Endometrium (tissue), 2 donors: ENCODE measurements around the gene CEP192.
"Not testable (repeated sequence)": the region's sequence is repeated elsewhere in the genome, so short reads cannot be mapped to it uniquely, and the experiment has no call there.

Source experiments
- FAIRE-seq: peaks from 2 replicates; lab custom pipeline; 2012; peaks lifted over from hg19 to GRCh38; lab: Jason Lieb, UNC
- donor health status: control.
- donor health status: control.

The CEP192 gene

GRCh38 chr18:12990641-12990966 lies 558 bp upstream of the CEP192 start:
- no peak for FAIRE-seq

DNA sequence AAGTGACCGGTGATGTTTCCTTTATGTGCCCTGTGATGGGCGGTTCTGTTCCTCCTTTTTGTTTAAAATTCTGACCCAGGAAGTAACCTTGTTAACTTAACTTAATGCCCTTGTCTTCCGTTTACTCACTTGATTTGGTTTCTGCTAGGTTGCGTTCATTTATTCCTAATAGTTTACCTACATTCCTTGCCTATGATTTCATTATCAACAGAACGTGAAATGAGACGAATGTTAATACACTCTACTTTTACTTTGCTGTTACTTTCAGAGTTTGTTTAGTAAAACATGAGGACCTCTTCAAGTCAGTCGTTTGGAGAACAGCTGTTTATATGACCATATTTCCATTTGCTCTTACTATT lies 638 bp downstream of the CEP192 start:
- no peak for FAIRE-seq

GRCh38 chr18:12993439-12993838 lies 2.3 kb downstream of the CEP192 start:
- no peak for FAIRE-seq

GRCh38 chr18:12995424-12995823 lies 4.3 kb downstream of the CEP192 start:
- FAIRE-seq = no peak

DNA sequence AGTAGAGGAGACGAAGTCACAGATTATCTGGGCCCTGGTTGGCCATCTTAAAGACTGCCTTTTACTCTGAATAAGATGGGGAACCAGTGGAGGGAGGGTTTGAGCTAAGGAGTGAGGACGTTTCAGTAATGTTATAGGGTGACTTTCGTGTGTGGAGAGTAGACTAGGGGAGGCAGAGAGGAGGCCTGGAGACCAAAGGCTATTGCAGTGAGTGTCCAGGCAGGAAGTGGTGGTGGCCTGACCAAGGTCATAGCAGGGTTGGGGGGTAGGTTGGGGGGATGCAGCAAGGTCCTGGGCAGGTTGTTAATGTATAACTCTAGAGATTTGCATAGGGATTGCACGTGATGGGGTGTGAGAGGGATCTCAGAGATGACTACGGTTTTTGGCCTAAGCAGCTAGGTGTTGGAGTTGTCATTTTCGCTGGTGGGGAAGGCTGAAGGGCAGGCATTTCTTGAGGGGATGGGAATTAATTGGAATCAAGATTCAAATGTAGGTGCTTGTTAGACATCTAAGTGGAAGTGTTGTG lies 4.9 kb downstream of the CEP192 start:
- FAIRE-seq = no peak

DNA sequence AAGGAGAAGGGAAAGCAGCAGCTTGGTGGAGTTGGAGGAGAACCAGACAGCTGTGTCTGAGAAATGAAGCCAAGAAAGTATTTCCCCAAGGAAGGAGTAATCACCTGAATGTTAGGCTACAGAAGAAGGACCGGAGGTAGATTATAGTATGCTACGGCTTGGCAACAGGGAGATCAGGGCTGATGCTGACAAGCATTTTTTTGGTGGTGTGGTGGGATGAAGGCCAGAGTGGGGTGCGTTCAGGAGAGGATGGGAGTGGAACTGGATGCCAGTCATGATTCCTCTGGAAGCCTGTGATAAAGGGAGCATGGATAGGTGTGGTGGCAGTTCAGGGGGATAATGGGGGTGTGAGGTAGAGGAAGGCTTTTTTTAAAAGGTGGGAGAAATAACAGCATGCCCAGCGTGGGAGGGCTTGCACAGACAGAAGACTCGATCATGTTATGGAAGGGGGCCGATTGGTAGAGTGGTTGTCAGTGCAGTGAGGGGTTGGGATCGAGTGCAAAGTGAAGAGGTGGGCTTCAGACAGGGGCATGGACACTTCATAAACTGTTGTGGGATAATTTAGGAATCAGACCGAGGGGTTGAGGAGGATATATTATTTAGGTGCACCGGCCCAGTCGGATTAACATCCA lies 5.6 kb downstream of the CEP192 start:
- FAIRE-seq = no peak

- not testable (repeated sequence) for FAIRE-seq
These were observed 6.2 kb downstream of the CEP192 start for GRCh38 chr18:12997330-12997729.

DNA sequence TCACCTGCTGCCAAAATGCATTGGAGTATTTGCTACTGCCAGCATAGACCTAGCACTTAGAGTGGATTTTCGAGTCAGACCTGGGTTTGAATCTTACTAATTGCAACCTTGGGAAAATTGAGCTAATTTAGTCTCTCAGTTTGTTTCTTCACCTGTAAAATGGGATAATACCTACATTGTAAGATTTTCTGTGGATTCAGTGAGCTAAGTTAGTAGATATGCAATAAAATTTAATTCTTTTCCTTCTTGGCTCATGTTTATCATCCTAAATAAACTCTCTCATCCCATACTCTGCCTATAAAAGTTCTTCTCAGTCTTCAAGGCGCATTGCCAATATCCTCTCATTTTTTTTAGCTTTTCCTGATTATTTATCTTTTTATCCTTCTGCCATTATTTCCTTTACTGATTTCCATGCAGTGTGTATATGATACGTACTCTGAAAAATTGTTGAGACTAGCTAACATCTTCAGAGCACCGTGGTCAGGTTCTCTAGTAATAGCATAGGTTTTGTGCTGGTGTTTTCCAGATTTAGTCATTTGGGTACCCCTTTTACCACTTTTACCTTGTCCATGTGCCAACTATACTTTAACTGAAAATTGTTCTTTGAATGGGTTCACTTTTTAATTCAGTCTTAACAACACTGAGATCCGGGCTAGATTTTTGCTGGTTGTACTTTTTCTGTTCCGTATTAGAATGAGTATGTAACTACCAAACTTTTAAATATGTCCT lies 7.3 kb downstream of the CEP192 start:
- FAIRE-seq = no peak

DNA sequence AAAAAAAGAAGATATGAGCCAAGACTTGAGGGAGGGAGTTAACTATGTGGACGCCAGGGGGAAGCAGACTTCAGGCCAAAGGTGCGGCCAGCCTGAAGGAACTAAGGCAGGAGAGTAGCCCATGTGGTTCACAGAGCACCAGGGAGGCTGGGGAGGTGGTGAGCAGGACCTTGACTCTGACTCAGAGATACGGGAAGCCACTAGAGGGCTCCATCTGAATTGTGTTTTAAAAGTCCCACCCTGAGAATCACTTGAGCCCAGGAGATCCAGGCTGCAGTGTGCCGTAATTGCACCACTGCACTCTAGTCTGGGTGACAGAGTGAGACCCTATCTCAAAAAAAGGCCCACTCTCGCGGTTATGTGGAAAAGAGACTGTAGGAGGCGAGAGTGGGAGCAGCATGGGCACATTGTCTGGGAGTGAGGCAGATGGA lies 12.3 kb downstream of the CEP192 start:
- FAIRE-seq = no peak

DNA sequence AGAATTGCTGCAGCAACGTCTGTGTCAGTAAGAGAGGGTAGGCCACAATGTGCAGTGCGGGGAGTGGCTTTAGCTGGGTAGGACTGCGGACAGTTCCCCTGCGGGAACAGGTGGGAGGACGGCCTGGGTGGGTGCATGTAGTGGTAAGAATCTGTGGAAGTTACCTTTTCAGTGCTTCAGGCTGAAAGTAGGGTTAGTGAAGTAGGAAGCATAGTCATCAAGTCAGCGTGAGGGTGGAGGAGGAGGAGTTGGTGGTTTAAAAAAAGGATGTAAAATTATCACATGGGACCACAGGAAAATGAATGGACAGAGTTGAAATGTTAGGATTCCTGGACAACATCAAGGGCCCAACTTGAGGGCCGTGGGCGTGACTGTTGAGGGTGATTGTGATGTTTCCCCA lies 13.2 kb downstream of the CEP192 start:
- no peak for FAIRE-seq

DNA sequence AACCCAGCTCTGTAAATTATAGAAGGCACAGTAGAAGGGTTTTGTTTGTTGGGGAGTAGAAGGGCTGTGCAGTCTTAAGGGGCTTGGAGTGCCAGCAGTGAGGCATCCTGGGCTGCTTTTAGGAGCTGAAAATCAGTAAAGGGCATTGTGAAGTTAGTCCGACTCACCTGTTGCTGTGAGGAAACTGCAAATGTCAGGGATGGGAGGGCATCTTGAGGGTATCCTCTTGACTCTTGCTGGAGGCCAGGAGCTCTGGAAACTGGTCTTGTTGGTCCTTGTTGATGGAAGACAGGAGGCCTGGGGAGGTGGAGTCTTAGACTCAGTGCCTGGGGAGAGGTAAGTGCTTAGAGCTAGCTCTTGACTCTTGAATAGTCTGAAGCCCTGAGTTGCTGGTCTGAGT lies 14.1 kb downstream of the CEP192 start:
- no peak for FAIRE-seq

GRCh38 chr18:13006531-13007247 lies 15.5 kb downstream of the CEP192 start:
- FAIRE-seq = no peak

GRCh38 chr18:13007248-13007560 lies 16.0 kb downstream of the CEP192 start:
- FAIRE-seq = no peak

DNA sequence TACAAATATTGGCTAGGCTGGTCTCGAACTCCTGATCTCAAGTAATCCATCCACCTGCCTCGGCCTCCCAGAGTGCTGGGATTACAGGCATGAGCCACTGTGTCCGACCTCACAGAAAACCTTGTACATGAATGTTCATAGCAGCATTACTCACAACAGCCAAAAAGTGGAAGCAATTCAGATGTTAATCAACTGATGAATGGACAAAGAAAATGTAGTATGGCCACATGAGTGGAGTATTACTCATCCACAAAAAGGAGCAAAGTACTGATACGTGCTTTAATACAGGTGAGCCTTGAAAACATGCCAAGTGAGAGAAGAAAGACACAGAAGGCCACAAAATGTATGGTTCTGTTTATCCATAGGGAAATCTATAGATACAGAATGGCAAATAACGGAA lies 20.6 kb downstream of the CEP192 start:
- FAIRE-seq = no peak

GRCh38 chr18:13014232-13014631 lies 23.1 kb downstream of the CEP192 start:
- no peak for FAIRE-seq

- FAIRE-seq = no peak
These were observed 23.7 kb downstream of the CEP192 start for GRCh38 chr18:13014818-13015217.

GRCh38 chr18:13017247-13017875 lies 26.2 kb downstream of the CEP192 start:
- FAIRE-seq = no peak

DNA sequence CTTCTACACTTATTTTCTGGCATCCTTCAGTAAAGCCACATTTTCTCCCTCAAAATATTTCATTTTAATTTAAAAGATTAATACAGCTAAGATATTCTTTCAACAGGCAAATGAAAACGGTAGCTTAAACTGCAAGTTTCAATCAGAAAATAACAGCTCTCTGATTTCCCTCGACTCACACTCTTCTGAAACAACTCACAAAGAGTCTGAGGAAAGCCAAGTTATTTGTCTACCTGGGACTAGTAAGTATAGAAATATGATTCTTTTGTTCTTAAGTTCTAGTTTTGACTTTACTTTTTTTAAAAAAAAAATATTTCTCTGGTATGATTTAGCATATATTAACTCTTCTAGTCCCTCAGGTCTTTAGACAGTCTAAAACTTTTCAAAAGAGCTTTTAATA lies 27.2 kb downstream of the CEP192 start:
- no peak for FAIRE-seq

DNA sequence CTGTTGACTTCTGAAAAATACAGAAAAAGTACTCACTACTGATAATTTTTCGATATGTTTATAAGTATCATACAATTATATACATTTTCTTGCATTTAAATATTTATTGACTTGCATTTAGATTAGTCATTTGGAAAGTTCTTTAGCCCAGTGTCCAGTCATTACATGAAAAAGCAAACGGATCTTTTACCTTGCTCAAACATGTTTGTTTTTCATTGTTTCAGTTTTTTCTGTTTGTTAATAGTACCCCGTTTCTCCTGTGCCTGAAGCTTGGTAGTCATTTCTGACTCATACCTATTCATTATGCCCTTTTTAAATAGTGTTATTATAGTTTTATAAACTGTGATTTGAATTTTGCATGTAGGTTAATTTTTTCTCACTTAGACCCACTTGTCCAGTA lies 28.1 kb downstream of the CEP192 start:
- no peak for FAIRE-seq

GRCh38 chr18:13022644-13023043 lies 31.5 kb downstream of the CEP192 start:
- FAIRE-seq = no peak

GRCh38 chr18:13025233-13025632 lies 34.1 kb downstream of the CEP192 start:
- no peak for FAIRE-seq

DNA sequence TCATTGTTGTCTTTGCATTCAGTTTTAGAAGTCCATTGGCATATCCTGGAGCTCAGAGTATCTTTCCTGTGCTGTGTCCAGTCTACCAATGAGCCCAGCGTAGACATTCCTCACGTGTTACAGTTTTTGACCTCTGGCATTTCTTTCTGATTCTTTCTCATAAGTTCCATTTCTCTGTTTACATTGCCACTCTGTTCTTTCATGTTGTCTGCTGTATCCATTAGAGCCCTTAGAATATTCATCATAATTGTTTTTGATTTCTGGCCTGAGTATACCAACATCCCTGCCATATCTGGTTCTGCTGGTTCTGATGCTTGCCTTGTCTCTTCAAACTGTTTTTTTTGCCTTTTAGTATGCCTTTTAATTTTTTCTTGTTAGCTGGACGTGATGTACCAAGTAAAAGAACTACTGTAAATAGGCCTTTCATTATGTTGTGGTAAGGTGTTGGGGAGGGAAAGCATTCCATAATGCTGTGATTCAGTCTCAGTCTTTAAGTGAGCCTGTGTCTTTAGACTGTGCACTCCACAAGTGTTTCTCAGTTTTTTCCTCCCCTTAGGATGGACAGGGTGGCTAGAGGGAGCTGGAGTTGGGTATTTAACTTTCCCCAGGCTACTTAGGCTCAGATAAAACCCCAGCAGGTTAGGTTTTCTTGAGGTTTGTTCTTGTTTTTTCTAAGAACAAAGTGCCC lies 35.6 kb downstream of the CEP192 start:
- no peak for FAIRE-seq
